SK-N-SH (cell line): ENCODE results near the gene PROK2. TPM values are rescaled to one million over a fixed set of nuclear protein-coding genes. Genes with fewer than 3 reads are reported as not detected.

Experiments used
- CTCF ChIA-PET: fragments of 300-600, 350-600 bp; formaldehyde crosslinking; extraction: SDS; loops from one replicate; lab custom pipeline; 2021; lab: Yijun Ruan, JAX
- POLR2A ChIA-PET: fragments of 350-600 bp; sonication (Branson Sonifier 250); formaldehyde crosslinking; extraction: SDS; loops from one replicate; lab custom pipeline; 2020; ENCODE audit warnings: antibody characterized with exemption, inconsistent platforms; lab: Yijun Ruan, JAX
- DNase-seq: peaks from one replicate; pipeline ENCODE4 v3.0.0; 2012
- H2AFZ ChIP-seq: fragments of 200-600 bp; sonication (generic); 2 replicates; pipeline ENCODE4 v1.8.1; 2016; ENCODE audit warnings: antibody characterized with exemption, mild to moderate bottlenecking, low read depth
- H3F3A ChIP-seq: fragments of 200-600 bp; sonication (generic); replicated peaks from 2 replicates; pipeline ENCODE3; 2016; ENCODE audit warnings: antibody characterized with exemption, mild to moderate bottlenecking; ENCODE audit not compliant: insufficient read depth
- H3K27ac ChIP-seq, 2 experiments: fragments of 200-500 bp in 1 of 2; fragments of 200-600 bp in 1 of 2; sonication (Bioruptor generic) in 1 of 2; sonication (generic), shearing (Covaris generic) in 1 of 2; 2 replicates each; pipeline versions ENCODE4 v1.5.1 to v1.6.1; 2014 to 2016; ENCODE audit warnings: low read depth in 2 of 2, inconsistent platforms in 1 of 2, low read length in 1 of 2, mild to moderate bottlenecking in 1 of 2, mixed read lengths in 1 of 2
- H3K27me3 ChIP-seq: fragments of 200-600 bp; sonication (generic), shearing (Covaris generic); 2 replicates; pipeline ENCODE4 v1.6.1; 2016; ENCODE audit warnings: mixed run types; ENCODE audit not compliant: insufficient read depth
- H3K36me3 ChIP-seq, 2 experiments: fragments of 200-500 bp in 1 of 2; fragments of 200-600 bp in 1 of 2; sonication (Bioruptor generic) in 1 of 2; sonication (generic) in 1 of 2; replicated peaks in 1 of 2; 2 replicates each; pipeline versions ENCODE3 to v1.5.1; 2014 to 2016; ENCODE audit warnings: low read length in 1 of 2, mild to moderate bottlenecking in 1 of 2; ENCODE audit not compliant: insufficient read depth in 2 of 2, control insufficient read depth in 1 of 2
- H3K4me1 ChIP-seq, 2 experiments: fragments of 200-500 bp in 1 of 2; fragments of 200-600 bp in 1 of 2; sonication (Bioruptor generic) in 1 of 2; sonication (generic), shearing (Covaris generic) in 1 of 2; 2 replicates each; pipeline versions ENCODE4 v1.5.1 to v1.6.1; 2014 to 2016; ENCODE audit warnings: low read depth in 1 of 2, low read length in 1 of 2, mixed run types in 1 of 2; ENCODE audit not compliant: insufficient read depth in 2 of 2, control insufficient read depth in 1 of 2
- H3K4me2 ChIP-seq: fragments of 200-600 bp; sonication (generic), shearing (Covaris generic); 2 replicates; pipeline ENCODE4 v1.6.1; 2017; ENCODE audit warnings: mixed run types
- H3K4me3 ChIP-seq, 2 experiments: fragments of 200-500 bp in 1 of 2; fragments of 200-600 bp in 1 of 2; sonication (Bioruptor generic) in 1 of 2; sonication (generic), shearing (Covaris generic) in 1 of 2; 2 replicates each; pipeline versions ENCODE4 v1.5.1 to v1.8.1; 2014 to 2016; ENCODE audit warnings: low read depth in 2 of 2, inconsistent platforms in 1 of 2, low read length in 1 of 2, mild to moderate bottlenecking in 1 of 2, mixed read lengths in 1 of 2, moderate library complexity in 1 of 2
- H3K79me2 ChIP-seq: fragments of 200-600 bp; sonication (generic); 2 replicates; pipeline ENCODE4 v1.8.1; 2017; ENCODE audit warnings: mild to moderate bottlenecking; ENCODE audit not compliant: insufficient read depth
- H3K9ac ChIP-seq: fragments of 200-600 bp; sonication (generic); 2 replicates; pipeline ENCODE4 v1.6.1; 2017; ENCODE audit warnings: mixed run types
- H3K9me2 ChIP-seq: fragments of 200-600 bp; sonication (generic); 2 replicates; pipeline ENCODE4 v1.6.1; 2017; ENCODE audit warnings: mixed run types
- H3K9me3 ChIP-seq: fragments of 200-600 bp; sonication (generic); 2 replicates; pipeline ENCODE4 v1.6.1; 2017; ENCODE audit warnings: mixed run types, mild to moderate bottlenecking, moderate library complexity
- H4K20me1 ChIP-seq: fragments of 200-600 bp; sonication (generic); 2 replicates; pipeline ENCODE4 v1.6.1; 2017; ENCODE audit warnings: mild to moderate bottlenecking, mixed run types; ENCODE audit not compliant: insufficient read depth
- CHD2 ChIP-seq: fragments of 150-350 bp; IDR thresholded peaks from 2 replicates; pipeline ENCODE4 v1.6.1; 2018; ENCODE audit warnings: low read length; ENCODE audit not compliant: partially characterized antibody
- FOSL2 ChIP-seq: IDR thresholded peaks from 2 replicates; pipeline ENCODE4 v1.4.0; 2012; ENCODE audit warnings: low read depth, mild to moderate bottlenecking, moderate library complexity, borderline replicate concordance
- FOXJ3 ChIP-seq: sonication (generic); formaldehyde crosslinking; IDR thresholded peaks from 2 replicates; pipeline ENCODE4 v1.5.1; 2020; ENCODE audit warnings: mild to moderate bottlenecking, missing genetic modification reagents
- GABPA ChIP-seq: IDR thresholded peaks from 2 replicates; pipeline ENCODE4 v1.4.0; 2012; ENCODE audit warnings: low read depth, mild to moderate bottlenecking
- GATA2 ChIP-seq: sonication (generic); formaldehyde crosslinking; IDR thresholded peaks from 2 replicates; pipeline ENCODE4 v1.5.0; 2020; ENCODE audit warnings: mild to moderate bottlenecking, missing genetic modification reagents
- MXI1 ChIP-seq: IDR thresholded peaks from 2 replicates; pipeline ENCODE4 v1.6.1; 2012; ENCODE audit warnings: mild to moderate bottlenecking, low read depth, low read length, improper control_type of control experiment
- NFIC ChIP-seq: IDR thresholded peaks from 2 replicates; pipeline ENCODE4 v1.4.0; 2012; ENCODE audit warnings: borderline replicate concordance
- NRF1 ChIP-seq: IDR thresholded peaks from 2 replicates; pipeline ENCODE4 v1.6.1; 2012; ENCODE audit warnings: low read depth, mild to moderate bottlenecking, low read length
- SIN3A ChIP-seq: IDR thresholded peaks from 2 replicates; pipeline ENCODE4 v1.6.1; 2012; ENCODE audit warnings: low read depth, mild to moderate bottlenecking, low read length, moderate library complexity, borderline replicate concordance
- SMC3 ChIP-seq: IDR thresholded peaks from 2 replicates; pipeline ENCODE4 v1.6.1; 2012; ENCODE audit warnings: low read depth, low read length, improper control_type of control experiment
- TAF1 ChIP-seq: IDR thresholded peaks from 2 replicates; pipeline ENCODE4 v1.6.1; 2012; ENCODE audit warnings: low read depth, mild to moderate bottlenecking, low read length, moderate library complexity, borderline replicate concordance
- TCF12 ChIP-seq: IDR thresholded peaks from 2 replicates; pipeline ENCODE4 v1.4.0; 2012
- TEAD4 ChIP-seq: IDR thresholded peaks from 2 replicates; pipeline ENCODE4 v1.4.0; 2012; ENCODE audit warnings: mild to moderate bottlenecking, borderline replicate concordance; ENCODE audit not compliant: insufficient read depth
- WGBS: methylation state at CpG from one replicate; pipeline ENCODE4 v1.1.6; 2017; ENCODE audit warnings: low lambda C conversion rate; 5-methylcytosine and 5-hydroxymethylcytosine counted together
- polyA plus RNA-seq, 3 experiments: library from polyadenylated mRNA; depleted of rRNA; stranded (reverse); fragments of >200 nt; gene quantifications; 2 replicates each; pipeline ENCODE4 v1.2.3, GENCODE V29; 2012
- TF ChIP-seq, protein P1 (sequence below): IDR thresholded peaks from 2 replicates; pipeline ENCODE4 v1.4.0; 2012; ENCODE audit warnings: low read depth
- TF ChIP-seq, protein P2 (sequence below): IDR thresholded peaks from 2 replicates; pipeline ENCODE4 v1.4.0; 2012; ENCODE audit warnings: low read depth, borderline replicate concordance
- TF ChIP-seq, protein P3 (sequence below): fragments of 200-600 bp; sonication (generic); IDR thresholded peaks from 2 replicates; pipeline ENCODE4 v1.6.1; 2017; ENCODE audit warnings: antibody characterized with exemption, mild to moderate bottlenecking, moderate library complexity

PROK2 gene
- polyA plus RNA-seq, 1 of the 3 experiments (the other 2 are of a cell fraction) = not detected

DNA sequence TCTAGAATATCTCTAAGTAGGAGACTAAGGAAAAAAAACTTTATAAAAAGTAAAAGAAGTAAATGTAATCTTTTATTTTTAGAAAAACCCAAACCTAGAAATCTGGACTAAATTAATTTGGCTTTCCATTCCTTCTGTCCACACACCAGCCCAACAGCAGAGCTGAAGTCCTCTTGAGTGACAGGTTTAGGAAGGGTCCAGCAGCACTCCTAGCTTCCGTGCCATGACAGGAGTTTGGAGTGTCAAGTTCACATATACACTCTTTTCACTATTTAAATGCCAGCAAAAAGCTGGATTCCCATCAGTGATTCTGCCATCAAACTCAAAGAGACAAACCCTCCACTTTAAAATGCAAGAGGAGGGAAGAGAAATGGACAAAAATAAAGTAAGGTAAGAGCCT, 13.1 kb downstream of the PROK2 start:
- H2AFZ ChIP-seq = no peak overlapping the region
- POLR2A ChIA-PET = no interaction called here
- H3K79me2 ChIP-seq = no peaks in the 10 kb centered on the region
- CTCF ChIA-PET = no interaction called here
- WGBS = 53% methylated on average over 1 of the region's 1 CpG
- H4K20me1 ChIP-seq = no peaks in the 10 kb centered on the region
- H3K9me2 ChIP-seq = no peaks in the 10 kb centered on the region
- H3K27ac ChIP-seq = no peak overlapping the region
- H3K4me3 ChIP-seq = no peak overlapping the region
- no peak for DNase-seq
- H3K9ac ChIP-seq = no peak overlapping the region
- no peaks in the 10 kb centered on the region for H3K9me3 ChIP-seq
- no peaks in the 10 kb centered on the region for H3K4me1 ChIP-seq
- no peaks in the 10 kb centered on the region for H3K27me3 ChIP-seq
- no peaks in the 10 kb centered on the region for H3K36me3 ChIP-seq
- H3K4me2 ChIP-seq = no peak overlapping the region
- TF ChIP-seq TAF1 (no peak), NRF1 (no peak), CHD2 (no peak), GABPA (no peak), NFIC (no peak), GATA2 (CRISPR knock-in tag) (no peak), FOSL2 (no peak), TEAD4 (no peak), SMC3 (no peak), MXI1 (no peak), TCF12 (no peak), FOXJ3 (CRISPR knock-in tag) (no peak)
- TF ChIP-seq, protein P1, sequence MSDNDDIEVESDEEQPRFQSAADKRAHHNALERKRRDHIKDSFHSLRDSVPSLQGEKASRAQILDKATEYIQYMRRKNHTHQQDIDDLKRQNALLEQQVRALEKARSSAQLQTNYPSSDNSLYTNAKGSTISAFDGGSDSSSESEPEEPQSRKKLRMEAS = no peak
- TF ChIP-seq, protein P2, sequence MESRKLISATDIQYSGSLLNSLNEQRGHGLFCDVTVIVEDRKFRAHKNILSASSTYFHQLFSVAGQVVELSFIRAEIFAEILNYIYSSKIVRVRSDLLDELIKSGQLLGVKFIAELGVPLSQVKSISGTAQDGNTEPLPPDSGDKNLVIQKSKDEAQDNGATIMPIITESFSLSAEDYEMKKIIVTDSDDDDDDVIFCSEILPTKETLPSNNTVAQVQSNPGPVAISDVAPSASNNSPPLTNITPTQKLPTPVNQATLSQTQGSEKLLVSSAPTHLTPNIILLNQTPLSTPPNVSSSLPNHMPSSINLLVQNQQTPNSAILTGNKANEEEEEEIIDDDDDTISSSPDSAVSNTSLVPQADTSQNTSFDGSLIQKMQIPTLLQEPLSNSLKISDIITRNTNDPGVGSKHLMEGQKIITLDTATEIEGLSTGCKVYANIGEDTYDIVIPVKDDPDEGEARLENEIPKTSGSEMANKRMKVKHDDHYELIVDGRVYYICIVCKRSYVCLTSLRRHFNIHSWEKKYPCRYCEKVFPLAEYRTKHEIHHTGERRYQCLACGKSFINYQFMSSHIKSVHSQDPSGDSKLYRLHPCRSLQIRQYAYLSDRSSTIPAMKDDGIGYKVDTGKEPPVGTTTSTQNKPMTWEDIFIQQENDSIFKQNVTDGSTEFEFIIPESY = no peak
- H3F3A ChIP-seq = no peaks in the 10 kb centered on the region

DNA sequence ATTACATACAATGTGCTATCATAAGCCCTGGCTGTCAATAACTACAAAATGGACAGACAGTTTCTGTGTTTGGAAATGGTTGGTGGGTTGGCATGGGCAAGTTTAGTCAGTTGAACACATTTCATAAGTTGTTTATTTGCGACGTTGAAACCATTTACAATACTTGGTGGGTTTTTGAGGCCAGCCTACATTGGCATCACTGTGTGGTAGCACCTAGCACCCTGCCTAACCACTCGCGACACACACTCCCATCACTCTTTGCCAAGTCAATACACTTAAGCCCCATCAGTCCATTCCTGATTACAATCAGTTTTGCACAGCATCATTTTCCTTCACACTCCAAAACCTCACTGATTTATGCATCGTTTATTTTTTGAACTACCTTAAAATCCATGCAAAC, 13.8 kb downstream of the PROK2 start:
- Histone ChIP-seq H3K27me3 (no peaks in the 10 kb centered on the region), H3K4me3 (no peak overlapping the region), H3K9ac (no peak overlapping the region), H4K20me1 (no peaks in the 10 kb centered on the region), H3K27ac (no peak overlapping the region), H3K4me1 (no peaks in the 10 kb centered on the region), H3K79me2 (no peaks in the 10 kb centered on the region), H3K36me3 (no peaks in the 10 kb centered on the region), H3K4me2 (no peak overlapping the region), H2AFZ (no peak overlapping the region), H3F3A (no peaks in the 10 kb centered on the region), H3K9me2 (no peaks in the 10 kb centered on the region), H3K9me3 (no peaks in the 10 kb centered on the region)
- POLR2A ChIA-PET = no interaction called here
- 71% methylated on average over 5 of the region's 5 CpGs for WGBS
- TF ChIP-seq SIN3A = no peak
- TF ChIP-seq SMC3 = no peak
- TF ChIP-seq, protein P3, sequence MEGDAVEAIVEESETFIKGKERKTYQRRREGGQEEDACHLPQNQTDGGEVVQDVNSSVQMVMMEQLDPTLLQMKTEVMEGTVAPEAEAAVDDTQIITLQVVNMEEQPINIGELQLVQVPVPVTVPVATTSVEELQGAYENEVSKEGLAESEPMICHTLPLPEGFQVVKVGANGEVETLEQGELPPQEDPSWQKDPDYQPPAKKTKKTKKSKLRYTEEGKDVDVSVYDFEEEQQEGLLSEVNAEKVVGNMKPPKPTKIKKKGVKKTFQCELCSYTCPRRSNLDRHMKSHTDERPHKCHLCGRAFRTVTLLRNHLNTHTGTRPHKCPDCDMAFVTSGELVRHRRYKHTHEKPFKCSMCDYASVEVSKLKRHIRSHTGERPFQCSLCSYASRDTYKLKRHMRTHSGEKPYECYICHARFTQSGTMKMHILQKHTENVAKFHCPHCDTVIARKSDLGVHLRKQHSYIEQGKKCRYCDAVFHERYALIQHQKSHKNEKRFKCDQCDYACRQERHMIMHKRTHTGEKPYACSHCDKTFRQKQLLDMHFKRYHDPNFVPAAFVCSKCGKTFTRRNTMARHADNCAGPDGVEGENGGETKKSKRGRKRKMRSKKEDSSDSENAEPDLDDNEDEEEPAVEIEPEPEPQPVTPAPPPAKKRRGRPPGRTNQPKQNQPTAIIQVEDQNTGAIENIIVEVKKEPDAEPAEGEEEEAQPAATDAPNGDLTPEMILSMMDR = no peak
- DNase-seq = no peak
- CTCF ChIA-PET = no interaction called here
